Smooth muscle cell of the coronary artery (primary cell): Measurements from ENCODE around the gene MTF2. TPM values are rescaled to one million over a fixed set of nuclear protein-coding genes. Genes with fewer than 3 reads are reported as not detected.

Experiments used
- total RNA-seq: library from RNA; depleted of rRNA; stranded (reverse); fragments of >200 nt; gene quantifications from 2 replicates; pipeline ENCODE4 v1.2.3, GENCODE V29; 2014; ENCODE audit warnings: low replicate concordance

The MTF2 gene
- 14.3 and 24.3 TPM in 2 replicates for total RNA-seq

GRCh38 chr1:93078986-93079654, at the start of gene MTF2:
Gene MTF2 (plus strand): TSS chr1:93079283. CDS start chr1:93079527, 244 bp downstream.

GRCh38 chr1:93179886-93180722, 101.0 kb downstream of the MTF2 start, which contains the start of gene TMED5:
Gene TMED5 (minus strand): TSS chr1:93180413. CDS start chr1:93180242, 171 bp downstream.

GRCh38 chr1:93180723-93181613, 101.9 kb downstream of the MTF2 start, which contains the start of gene CCDC18:
Gene CCDC18 (plus strand): TSS chr1:93180724. CDS start chr1:93183362, 2,638 bp downstream.

Other genes with a start within 250 kb of the MTF2 start
- 1,039 and 1,667 TPM in 2 replicates for gene RPL5, start 247.2 kb upstream of the MTF2 start, total RNA-seq
- 5.0 and 7.1 TPM in 2 replicates for gene DIPK1A, start 117.8 kb upstream of the MTF2 start, total RNA-seq
- 32.8 and 36.2 TPM in 2 replicates for gene TMED5, start 101.1 kb downstream of the MTF2 start, total RNA-seq
- 7.0 and 7.4 TPM in 2 replicates for gene CCDC18, start 101.4 kb downstream of the MTF2 start, total RNA-seq